GM18951 (cell line): ENCODE data around the gene DBR1.

Experiments used
- POLR2A ChIP-seq: IDR thresholded peaks from 4 replicates; pipeline ENCODE4 v1.6.1; 2011; ENCODE audit warnings: mild to moderate bottlenecking; ENCODE audit not compliant: insufficient read length, insufficient read depth; ENCODE audit errors: extremely low read depth
- in situ Hi-C: fragments of 300-500 bp; cut with MboI; formaldehyde crosslinking; loops from one replicate; pipeline ENCODE4 v1.12.0; 2022; ENCODE audit warnings: low sequenced_read_pairs, mixed read lengths, inconsistent platforms; ENCODE audit not compliant: unreplicated experiment

Gene DBR1

DNA sequence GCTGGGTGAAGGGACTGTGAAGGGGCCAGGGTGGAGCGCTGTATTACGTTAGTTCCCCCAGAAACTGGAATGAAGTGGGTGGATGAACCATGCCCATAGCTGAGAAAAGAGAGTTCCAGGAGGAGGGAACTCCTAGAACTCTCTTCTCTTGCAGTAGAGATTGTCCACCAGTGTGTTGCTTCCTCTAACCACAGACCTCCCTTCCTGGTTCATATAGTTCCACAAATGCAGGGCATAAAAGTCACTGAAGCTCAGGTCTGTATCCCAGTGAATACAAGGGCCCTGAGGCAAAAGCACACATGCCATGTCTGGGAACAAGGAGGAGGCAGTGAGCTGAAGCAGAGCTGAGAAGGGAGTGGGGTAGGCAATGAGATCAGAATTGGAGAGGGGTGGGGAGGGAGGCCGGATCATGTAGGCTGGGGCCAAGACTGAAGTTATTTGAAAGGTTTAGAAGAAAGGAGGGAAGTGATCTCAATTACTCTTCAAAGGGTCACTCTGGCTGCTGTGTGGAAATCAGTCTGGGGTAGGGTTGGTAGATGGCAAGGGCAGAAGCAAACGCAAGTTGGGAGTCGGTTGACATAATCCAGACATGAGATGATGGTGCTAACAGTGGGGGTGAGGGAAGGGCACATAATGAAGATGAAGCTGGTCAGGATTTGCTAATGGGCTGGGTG, 49.0 kb downstream of the DBR1 start:
- TF ChIP-seq POLR2A = no peak
- in situ Hi-C loops = no loop called here

DNA sequence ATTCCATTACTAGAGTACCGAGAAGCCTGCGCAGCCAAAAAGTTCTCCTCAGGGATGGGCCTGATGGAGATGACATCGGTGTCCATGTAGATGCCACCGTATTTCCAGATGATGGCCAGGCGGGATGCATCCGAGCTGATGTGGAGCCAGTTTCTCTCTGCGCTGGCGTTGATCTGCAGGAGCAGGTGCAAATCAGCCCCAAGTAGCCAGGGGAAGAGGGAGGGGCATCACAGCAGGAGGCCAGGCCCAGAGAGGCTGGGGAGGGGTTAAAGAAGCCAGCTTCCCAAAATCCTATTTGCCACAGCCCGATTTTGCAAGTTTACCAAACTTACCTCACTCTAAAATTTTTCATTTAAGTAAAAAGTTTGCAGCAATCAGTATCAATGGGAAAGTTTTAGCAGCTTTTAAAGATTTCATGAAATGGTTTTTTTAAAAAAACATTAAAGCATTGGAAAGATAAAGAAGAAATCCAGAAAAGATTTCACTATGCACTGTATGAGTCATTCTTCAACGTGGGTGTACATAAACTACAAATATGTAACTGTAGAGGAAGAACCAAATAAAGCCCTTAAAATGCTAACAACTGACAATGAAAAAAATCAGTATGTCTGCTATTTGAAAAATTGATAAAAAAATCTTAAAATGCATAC, 49.9 kb downstream of the DBR1 start:
- no peak for TF ChIP-seq POLR2A
- in situ Hi-C loops = no loop called here

- in situ Hi-C loops = no loop called here
- no peak for TF ChIP-seq POLR2A
Observed at GRCh38 chr3:138124188-138124587, 50.5 kb downstream of the DBR1 start.

GRCh38 chr3:138119423-138119766, 55.3 kb downstream of the DBR1 start:
- no peak for TF ChIP-seq POLR2A
- in situ Hi-C loops = no loop called here

DNA sequence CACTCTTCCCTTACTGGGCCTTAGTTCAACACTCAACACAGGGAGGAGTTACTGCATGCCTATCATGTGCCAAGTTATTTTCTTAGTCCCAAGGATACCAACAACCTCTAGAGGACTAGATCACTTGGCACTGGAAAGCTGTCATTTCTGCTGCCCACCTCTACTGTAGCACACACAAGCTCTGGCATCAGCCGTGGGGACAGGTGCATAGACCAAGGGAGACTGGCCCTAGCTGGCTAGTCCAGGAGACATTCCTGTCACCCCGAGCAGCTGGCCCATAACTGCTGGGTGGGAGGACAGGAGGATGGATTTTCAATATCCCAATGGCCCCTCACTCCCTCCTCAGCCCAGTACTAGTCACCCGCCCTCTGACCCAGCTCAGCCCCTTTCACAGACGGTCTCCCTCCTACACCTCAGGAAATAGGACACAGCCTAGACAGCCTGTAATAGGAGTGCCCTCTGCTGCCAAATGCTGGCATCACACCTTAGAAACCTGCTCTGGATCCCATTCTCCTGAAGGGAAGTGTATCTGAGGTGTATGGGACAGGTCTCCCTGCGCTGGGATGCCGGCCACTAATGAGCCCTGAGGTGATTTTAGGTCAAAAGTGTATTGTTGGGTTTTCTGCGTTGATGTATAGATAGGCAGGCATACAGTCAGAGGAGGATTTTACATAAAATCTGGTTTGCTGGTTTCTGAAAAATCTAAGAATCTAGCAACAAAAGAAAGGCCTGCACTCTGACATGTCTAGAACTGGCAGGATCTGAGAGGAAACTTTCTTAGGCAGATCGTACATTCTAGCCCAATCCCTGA, 55.9 kb downstream of the DBR1 start:
- TF ChIP-seq POLR2A = no peak

GRCh38 chr3:138114988-138115971, 59.4 kb downstream of the DBR1 start, which contains the start of gene DZIP1L:
DZIP1L (minus strand) TSS chr3:138115608; CDS start chr3:138103971, 11,637 bp downstream.
- no peak for TF ChIP-seq POLR2A
- in situ Hi-C loops = no loop called here

More for the DNA sequence above, 55.9 kb downstream of the DBR1 start:
- in situ Hi-C loops = no loop called here

DNA sequence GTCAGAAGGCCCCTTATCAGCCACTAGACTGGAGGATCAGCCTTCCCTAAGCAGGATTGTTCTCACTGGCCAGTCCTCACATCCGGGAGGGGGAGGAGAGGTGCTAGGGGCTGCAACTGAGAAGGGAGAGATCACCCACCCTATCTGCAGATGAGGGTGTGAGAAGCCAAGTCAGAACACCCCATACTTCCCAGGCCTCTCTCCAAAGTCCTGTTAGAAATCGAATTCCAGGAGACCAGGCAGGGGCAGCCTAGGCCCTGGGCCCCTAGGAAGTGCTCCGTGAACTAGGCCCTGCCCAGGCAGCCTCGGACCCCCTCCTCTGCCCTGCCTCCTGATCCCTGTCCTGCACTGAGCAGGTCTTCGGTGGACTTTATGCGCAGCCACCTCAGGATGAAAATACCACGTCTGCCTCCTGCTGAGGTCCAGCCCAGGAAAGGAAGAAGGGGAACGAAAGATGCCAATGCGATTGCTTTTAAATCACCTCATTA, 60.2 kb downstream of the DBR1 start:
- in situ Hi-C loops = no loop called here
- no peak for TF ChIP-seq POLR2A

DNA sequence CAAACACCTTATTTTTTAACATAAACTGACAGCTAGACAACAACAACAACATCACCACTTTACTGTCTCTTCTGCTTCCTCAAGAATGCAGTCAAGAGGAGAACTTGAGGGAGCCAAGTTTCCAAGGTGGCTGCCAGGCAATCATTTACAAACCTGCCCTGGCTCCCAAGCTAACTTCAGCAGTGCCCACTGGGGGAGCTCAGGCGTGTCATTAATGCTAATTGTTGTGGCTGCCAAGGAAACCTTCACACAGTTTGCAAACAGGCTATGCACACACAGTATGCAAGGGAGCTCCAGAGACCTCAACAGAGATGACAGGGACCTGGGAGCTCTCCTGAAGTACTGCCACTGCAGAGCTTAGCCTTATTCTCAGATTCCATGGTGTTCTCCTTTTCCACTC, 61.4 kb downstream of the DBR1 start:
- in situ Hi-C loops = no loop called here
- TF ChIP-seq POLR2A = no peak

GRCh38 chr3:138112362-138112761, 62.4 kb downstream of the DBR1 start:
- in situ Hi-C loops = no loop called here
- no peak for TF ChIP-seq POLR2A
